AG09319 (cell line): ENCODE data around the gene ADCY5.
A peak's percentile ranks its signal among the peaks of the same experiment; 100 is the strongest.

Source experiments
- DNase-seq: peaks from one replicate; pipeline ENCODE4 v3.0.0-alpha.2; 2010; ENCODE audit warnings: low read depth; ENCODE audit errors: extremely low read depth
- TF ChIP-seq, protein P1 (sequence below): IDR thresholded peaks from 2 replicates; pipeline ENCODE4 v1.5.1; 2011; ENCODE audit warnings: low read depth, mild to moderate bottlenecking, inconsistent platforms, low read length, moderate library complexity

ADCY5 gene

GRCh38 chr3:123365450-123366143 lies 83.3 kb downstream of the ADCY5 start:
- no peak for DNase-seq

GRCh38 chr3:123361071-123361470 lies 87.8 kb downstream of the ADCY5 start:
- TF ChIP-seq, protein P1, sequence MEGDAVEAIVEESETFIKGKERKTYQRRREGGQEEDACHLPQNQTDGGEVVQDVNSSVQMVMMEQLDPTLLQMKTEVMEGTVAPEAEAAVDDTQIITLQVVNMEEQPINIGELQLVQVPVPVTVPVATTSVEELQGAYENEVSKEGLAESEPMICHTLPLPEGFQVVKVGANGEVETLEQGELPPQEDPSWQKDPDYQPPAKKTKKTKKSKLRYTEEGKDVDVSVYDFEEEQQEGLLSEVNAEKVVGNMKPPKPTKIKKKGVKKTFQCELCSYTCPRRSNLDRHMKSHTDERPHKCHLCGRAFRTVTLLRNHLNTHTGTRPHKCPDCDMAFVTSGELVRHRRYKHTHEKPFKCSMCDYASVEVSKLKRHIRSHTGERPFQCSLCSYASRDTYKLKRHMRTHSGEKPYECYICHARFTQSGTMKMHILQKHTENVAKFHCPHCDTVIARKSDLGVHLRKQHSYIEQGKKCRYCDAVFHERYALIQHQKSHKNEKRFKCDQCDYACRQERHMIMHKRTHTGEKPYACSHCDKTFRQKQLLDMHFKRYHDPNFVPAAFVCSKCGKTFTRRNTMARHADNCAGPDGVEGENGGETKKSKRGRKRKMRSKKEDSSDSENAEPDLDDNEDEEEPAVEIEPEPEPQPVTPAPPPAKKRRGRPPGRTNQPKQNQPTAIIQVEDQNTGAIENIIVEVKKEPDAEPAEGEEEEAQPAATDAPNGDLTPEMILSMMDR = no peak
- DNase-seq = no peak

More at GRCh38 chr3:123365450-123366143, 83.3 kb downstream of the ADCY5 start:
- TF ChIP-seq, protein P1 = peak; percentile 28

DNA sequence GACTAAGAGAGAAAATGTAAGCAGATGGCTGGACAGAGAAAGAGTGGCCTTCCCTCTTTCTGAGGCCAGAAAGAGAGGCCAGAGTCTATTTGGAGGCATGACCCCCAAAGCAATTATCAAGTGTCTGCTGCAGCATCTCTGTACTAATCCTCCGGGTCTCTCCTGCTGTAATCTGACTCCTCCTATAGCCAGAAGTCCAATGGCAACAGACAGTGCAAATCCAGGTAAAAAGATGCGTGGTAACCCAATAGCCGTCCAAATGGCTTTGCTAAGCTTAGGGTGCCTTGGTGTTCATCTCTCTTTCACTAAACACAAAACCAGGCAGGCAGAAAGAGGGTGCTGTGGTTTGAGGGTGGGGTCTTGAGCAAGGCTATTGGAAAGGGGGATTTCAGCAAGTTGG lies 91.6 kb downstream of the ADCY5 start:
- TF ChIP-seq, protein P1 = no peak
- no peak for DNase-seq

DNA sequence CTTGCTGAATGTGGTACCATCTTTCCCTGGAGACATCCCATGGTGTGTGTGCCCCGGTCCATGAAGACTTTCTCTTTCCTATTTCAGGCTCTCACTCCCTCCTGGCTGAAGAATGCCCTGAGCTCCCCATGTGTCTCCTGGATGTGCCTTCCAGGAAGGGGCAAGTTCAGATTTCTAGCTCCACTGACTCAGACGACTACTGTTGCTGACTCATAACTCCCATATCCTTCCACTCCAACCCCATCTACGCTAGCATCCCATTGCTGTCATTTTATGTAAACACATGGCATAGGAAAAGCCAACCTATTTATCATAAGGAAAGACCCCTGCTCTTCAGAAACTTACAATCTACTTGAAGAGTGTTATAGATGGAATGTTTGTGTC lies 95.0 kb downstream of the ADCY5 start:
- DNase-seq = no peak

GRCh38 chr3:123353227-123353849 lies 95.6 kb downstream of the ADCY5 start:
- TF ChIP-seq, protein P1 = no peak
- no peak for DNase-seq

More for the DNA sequence above, 95.0 kb downstream of the ADCY5 start:
- TF ChIP-seq, protein P1 = no peak

DNA sequence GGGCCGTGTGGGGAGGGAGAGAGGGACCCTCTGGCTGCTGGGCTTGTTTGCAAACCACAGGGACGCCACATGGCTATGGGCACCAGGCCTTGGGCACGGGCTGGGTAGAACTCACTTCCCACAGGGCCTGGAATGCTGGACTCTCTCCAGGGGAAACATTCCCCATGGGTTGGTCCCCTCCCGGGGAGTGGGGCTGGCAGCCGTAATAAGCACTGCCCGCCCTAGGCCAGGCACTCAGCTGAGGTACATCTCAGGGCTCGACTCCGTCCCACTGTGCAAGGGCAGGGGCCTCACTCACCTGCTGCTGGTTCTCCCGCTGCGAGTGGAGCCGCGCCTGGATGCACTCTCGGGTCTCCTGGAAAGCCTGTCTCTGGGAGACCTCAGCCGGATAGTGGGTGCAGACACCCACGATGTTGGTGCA lies 96.7 kb downstream of the ADCY5 start:
- TF ChIP-seq, protein P1 = no peak
- DNase-seq = no peak

DNA sequence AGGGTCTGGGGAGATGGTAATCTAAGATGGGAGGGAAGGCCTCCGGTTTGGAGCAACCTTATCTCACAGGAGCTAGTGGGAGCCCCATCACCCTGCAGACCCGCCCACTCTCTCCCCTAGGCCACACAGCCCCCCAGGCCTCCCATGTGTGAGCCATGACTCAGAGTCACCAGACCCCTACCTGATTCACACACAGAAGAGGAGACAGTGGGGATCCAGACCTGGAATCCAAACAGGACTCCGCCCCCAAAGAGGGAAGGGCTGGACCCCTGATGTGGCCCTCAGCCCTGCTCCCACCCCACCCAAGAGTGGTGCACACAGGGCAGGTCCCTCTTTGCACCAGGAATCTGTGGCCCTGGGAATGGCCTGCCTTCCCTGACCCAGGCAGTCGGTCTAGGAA lies 97.4 kb downstream of the ADCY5 start:
- TF ChIP-seq, protein P1 = no peak
- no peak for DNase-seq
